Ascending aorta (tissue), 2 donors: ENCODE measurements around the gene PHF19. TPM values are rescaled to one million over a fixed set of nuclear protein-coding genes. Genes with fewer than 3 reads are reported as not detected.

Experiments used
- DNase-seq, 2 donors: peaks; one replicate each; pipeline ENCODE4 v3.0.0-alpha.2; 2019; ENCODE audit warnings: low spot score in 2 of 2
- H3K27ac ChIP-seq, 2 donors: fragments of 200-600 bp; sonication (generic); one replicate each; pipeline ENCODE4 v1.5.1; 2016 to 2017; ENCODE audit warnings: mild to moderate bottlenecking in 1 of 2
- H3K27me3 ChIP-seq: fragments of 200-600 bp; sonication (generic); one replicate; pipeline ENCODE4 v1.5.1; 2017
- H3K36me3 ChIP-seq, 2 donors: fragments of 200-600 bp; sonication (generic); one replicate each; pipeline ENCODE4 v1.5.1; 2016
- H3K4me1 ChIP-seq, 2 donors: fragments of 200-600 bp; sonication (generic); one replicate each; pipeline ENCODE4 v1.5.1; 2016 to 2017; ENCODE audit warnings: mild to moderate bottlenecking in 1 of 2
- H3K4me3 ChIP-seq, 2 donors: fragments of 200-600 bp; sonication (generic); one replicate each; pipeline ENCODE4 v1.5.1; 2016 to 2017; ENCODE audit warnings: mild to moderate bottlenecking in 1 of 2
- H3K9me3 ChIP-seq, 2 donors: fragments of 200-600 bp; sonication (generic); one replicate each; pipeline ENCODE4 v1.5.1; 2016
- CTCF ChIP-seq, 3 experiments: fragments of 200-600 bp in 2 of 3; fragments of 450-650 bp in 1 of 3; sonication (generic) in 2 of 3; IDR thresholded peaks; one replicate each; pipeline ENCODE4 v1.5.1; 2016 to 2019; ENCODE audit warnings: antibody characterized with exemption in 3 of 3, mild to moderate bottlenecking in 1 of 3, moderate library complexity in 1 of 3
- intact Hi-C: fragments of 100-400 bp; cut with DNase I; formaldehyde crosslinking; loops from one replicate; pipeline ENCODE4 v1.15.1; 2023
- total RNA-seq: library from RNA; depleted of rRNA; stranded (reverse); fragments of >200 nt; gene quantifications from one replicate; pipeline ENCODE4 v1.1.0, GENCODE V29; 2016

The PHF19 gene
- total RNA-seq, 1 donor from 2014 or later: 33.0 TPM

DNA sequence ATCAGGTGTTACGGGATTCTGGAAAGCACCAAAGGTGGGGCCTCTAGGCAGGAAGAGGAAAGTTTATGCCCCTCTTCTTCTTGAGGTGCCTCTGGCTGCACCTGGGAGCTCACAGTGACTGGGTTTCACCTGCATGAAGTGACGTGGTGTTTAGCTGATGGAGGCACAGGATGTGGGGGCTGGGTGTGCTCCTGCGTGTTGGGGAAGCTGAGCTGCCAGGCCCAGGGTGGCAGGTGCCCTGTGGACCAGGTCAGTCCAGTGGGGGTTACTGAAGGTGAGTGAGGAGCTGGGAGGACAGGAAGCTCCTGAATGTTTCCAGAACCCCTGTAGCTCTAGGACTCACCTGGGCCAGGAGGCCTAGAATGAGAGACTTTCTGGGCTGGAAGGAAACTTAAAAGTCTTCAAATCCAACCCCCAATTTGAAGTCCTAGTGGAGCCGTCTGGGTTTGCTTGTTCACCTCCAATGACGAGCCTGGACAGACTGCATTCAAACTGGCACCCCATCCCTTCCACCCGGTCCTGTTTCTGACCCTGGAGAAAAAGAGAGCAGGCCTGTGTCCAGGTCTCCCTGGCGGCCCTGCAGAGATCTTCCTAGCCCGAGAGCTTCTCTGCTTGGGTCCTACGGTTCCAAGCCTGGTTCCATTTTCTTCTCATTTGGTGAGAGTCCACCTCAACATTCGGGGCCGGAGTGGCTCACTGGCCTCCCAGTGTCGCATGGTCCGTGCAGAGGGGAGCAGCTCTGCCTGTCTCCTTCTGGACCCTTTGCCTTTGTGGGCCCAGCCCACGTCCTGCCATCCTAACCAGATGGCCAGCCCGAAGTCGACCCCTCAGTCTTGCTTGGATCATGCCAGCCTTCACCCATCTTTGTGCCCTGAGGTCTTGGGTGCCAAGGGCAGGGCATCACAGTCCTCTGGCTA, 27.3 kb upstream of the PHF19 start:
- Histone ChIP-seq H3K27me3 (no peaks in the 10 kb centered on the region), H3K9me3 (no peaks in the 10 kb centered on the region), H3K27ac (peak overlapping the region in 1 of 2 donors; percentile 5), H3K36me3 (peaks cover 25 to 31% of the 10 kb centered on the region in 2 donors), H3K4me1 (no peaks in the 10 kb centered on the region), H3K4me3 (no peak overlapping the region)
- DNase-seq: no peak
- no peak for TF ChIP-seq CTCF (IDR thresholded peaks at IDR 0.05)
- intact Hi-C loops: no loop called here

DNA sequence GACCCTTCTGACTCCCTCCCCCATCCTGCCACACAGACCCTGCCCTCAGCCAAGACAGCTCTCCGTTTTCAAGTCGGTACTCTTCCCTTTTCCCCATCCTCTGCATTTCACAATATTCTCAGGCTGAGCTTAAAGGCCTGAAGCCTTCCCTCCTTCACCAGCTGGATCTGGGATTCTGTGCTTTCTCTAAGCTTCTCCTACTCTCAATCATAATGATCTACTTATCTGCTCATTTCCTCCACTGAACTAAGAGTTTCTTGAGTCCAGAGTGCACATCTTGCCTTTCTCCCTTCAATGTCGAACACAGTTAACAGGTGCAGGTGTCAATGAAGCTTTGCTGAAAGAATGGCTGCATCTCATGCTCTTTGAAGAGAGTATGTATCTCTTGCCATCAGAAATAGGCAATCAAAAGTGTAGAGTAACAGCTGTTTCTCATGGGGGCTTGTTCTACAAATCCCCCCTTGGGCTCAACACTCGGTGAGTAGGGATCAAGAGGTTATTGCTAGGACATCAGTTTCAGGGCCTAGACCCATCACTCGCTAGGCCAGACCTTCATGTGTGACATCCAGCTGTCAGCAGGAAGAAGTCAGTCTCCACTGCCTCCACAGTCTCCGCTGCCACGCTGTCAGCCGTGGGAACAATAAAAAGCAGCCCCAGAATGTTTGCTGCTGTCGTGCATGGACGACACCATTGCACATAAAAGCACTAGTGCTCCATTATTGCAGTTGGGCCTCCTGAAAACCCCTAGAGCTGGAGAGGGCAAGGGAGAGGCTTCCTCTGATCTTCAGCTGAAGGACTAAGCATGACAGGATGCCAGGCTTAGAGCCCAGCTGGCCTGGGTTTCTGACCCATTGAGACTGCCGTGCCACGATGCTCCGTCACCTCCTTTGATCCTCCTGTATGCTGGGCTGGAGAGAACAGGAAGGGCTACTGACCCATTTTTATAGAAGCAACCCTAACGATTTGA, 25.9 kb upstream of the PHF19 start:
- TF ChIP-seq CTCF (IDR thresholded peaks at IDR 0.05): no peak
- H3K9me3 ChIP-seq: no peaks in the 10 kb centered on the region
- H3K4me1 ChIP-seq: peaks cover 0 to 2% of the 10 kb centered on the region in 2 donors
- intact Hi-C loops: no loop called here
- no peak overlapping the region for H3K4me3 ChIP-seq
- no peaks in the 10 kb centered on the region for H3K27me3 ChIP-seq
- DNase-seq: no peak
- peaks cover 16 to 22% of the 10 kb centered on the region in 2 donors for H3K36me3 ChIP-seq
- H3K27ac ChIP-seq: no peak overlapping the region

DNA sequence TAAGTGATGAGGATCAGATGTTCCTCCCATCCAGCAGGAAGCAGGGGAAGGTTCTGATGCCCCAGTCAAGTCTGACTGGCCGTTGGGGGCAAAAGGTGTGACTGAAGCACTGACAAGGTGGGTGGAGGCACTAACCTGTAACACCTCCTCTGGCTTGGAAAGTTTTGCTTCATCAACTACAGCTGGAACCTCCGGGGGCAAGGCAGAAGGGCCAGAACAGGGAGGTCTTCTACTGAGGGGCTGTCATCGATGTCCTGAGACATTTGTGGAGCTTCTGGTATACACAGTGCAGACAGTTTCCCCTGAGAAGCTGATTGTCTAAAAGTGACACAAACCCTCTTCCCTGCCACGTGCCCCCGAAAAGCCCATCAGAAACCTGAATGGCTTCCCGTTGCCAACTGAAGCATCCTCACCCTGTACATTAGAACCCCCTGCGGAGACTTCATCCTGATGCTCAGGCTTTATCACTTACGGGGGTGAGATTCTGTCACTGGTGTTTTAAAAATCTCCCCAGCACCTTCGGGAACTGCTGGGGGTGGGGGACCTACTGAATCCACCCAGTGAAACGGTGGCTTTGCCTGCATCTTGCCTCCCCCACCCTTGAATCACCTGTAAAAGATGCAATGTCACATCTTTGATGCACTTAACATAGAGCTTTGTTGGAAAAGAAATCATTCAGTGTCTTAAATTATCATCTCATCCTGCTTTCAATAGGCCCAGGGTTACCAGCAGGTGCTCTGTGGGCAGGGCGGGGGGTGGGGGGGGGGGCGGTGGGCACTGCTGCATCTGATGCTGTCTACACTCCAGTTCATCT, 25.0 kb upstream of the PHF19 start:
- no peak overlapping the region for H3K4me3 ChIP-seq
- DNase-seq: no peak
- H3K4me1 ChIP-seq: peaks cover 7 to 11% of the 10 kb centered on the region in 2 donors
- no peak overlapping the region for H3K27ac ChIP-seq
- no peak for TF ChIP-seq CTCF (IDR thresholded peaks at IDR 0.05)
- peaks cover 16 to 22% of the 10 kb centered on the region in 2 donors for H3K36me3 ChIP-seq
- no peaks in the 10 kb centered on the region for H3K9me3 ChIP-seq
- no peaks in the 10 kb centered on the region for H3K27me3 ChIP-seq
- intact Hi-C loops: no loop called here

- peaks cover 16 to 22% of the 10 kb centered on the region in 2 donors for H3K36me3 ChIP-seq
- no peaks in the 10 kb centered on the region for H3K9me3 ChIP-seq
- no peak overlapping the region for H3K27ac ChIP-seq
- TF ChIP-seq CTCF (IDR thresholded peaks at IDR 0.05): no peak
- intact Hi-C loops: no loop called here
- H3K27me3 ChIP-seq: no peaks in the 10 kb centered on the region
- no peak for DNase-seq
- peaks cover 7 to 14% of the 10 kb centered on the region in 2 donors for H3K4me1 ChIP-seq
- H3K4me3 ChIP-seq: no peak overlapping the region
These were observed 23.8 kb upstream of the PHF19 start for GRCh38 chr9:120900824-120901223.

GRCh38 chr9:120899490-120900068, 22.6 kb upstream of the PHF19 start:
- no peak overlapping the region for H3K4me3 ChIP-seq
- TF ChIP-seq CTCF (IDR thresholded peaks at IDR 0.05): no peak
- DNase-seq: no peak
- H3K27me3 ChIP-seq: no peaks in the 10 kb centered on the region
- H3K36me3 ChIP-seq: peaks cover 7 to 15% of the 10 kb centered on the region in 2 donors
- peaks cover 7 to 21% of the 10 kb centered on the region in 2 donors for H3K4me1 ChIP-seq
- intact Hi-C loops: no loop called here
- no peaks in the 10 kb centered on the region for H3K9me3 ChIP-seq
- no peak overlapping the region for H3K27ac ChIP-seq
